ENCODE measurements around the gene FBRS. TPM values are rescaled to one million over a fixed set of nuclear protein-coding genes. Genes with fewer than 3 reads are reported as not detected.

Gene FBRS
- total RNA-seq, 1 experiment from 2014 or later: 128 TPM

DNA sequence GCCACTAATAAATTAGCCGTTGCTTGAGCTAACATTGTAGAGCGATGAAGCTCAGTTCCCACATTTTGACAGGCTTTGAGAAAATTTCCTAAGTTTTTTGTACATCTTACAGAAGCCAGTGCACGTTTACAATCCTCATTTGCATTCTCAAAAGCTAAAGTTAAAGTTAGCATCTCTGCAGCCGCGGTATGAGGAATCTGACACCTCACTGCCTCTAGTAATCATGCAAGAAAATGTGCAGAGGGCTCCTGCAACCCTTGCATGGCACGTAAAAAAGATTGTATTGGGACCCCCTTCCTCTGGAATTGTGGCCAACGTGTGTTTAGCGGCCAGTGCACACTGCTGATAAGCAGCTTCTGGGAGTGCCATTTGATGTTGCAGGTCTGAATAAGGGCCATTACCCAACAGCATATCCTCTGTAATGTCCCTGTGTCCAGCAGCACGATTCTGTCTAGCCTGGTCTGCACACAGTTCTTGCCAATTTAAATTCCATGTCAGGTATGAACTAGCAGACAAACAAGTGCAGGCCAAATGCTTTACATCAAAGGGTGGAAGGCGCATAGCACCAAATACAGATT, 35.7 kb upstream of the FBRS start:
- Histone ChIP-seq H3K79me2 (ENCODE audit: low read depth) (no peaks in the 10 kb centered on the region), H3K27me3 (ENCODE audit: insufficient read depth, low read depth) (no peaks in the 10 kb centered on the region), H3K9me2 (ENCODE audit: insufficient read depth) (no peaks in the 10 kb centered on the region), H3F3A (ENCODE audit: insufficient read depth, low read depth) (no peaks in the 10 kb centered on the region), H4K20me1 (ENCODE audit: insufficient read depth) (no peaks in the 10 kb centered on the region), H3K9me3 (ENCODE audit: insufficient read depth, low read depth) (no peaks in the 10 kb centered on the region), H3K36me3 (ENCODE audit: low read depth) (no peaks in the 10 kb centered on the region), H3K4me2 (no peak overlapping the region), H3K27ac (no peak overlapping the region), H3K4me1 (replicated peaks; ENCODE audit: insufficient read depth) (no peaks in the 10 kb centered on the region), H2AFZ (no peak overlapping the region), H3K4me3 (no peak overlapping the region)
- BruUV-seq (replicated peaks): no TSS peak
- no peak for DNase-seq
- intact Hi-C loops (cut with micrococcal nuclease; ENCODE audit: unreplicated experiment): no loop called here
- ChIA-PET CTCF (interaction anchor here (0.6 kb wide), 1 partner anchor 205 kb away, joined by 4 read pairs; no protein-coding TSS in a partner anchor), POLR2A (ENCODE audit: unreplicated experiment) (no interaction called here)
- TF ChIP-seq EZH2 (IDR thresholded peaks at IDR 0.05; ENCODE audit: low read depth): no peak
- TF ChIP-seq, protein P1, sequence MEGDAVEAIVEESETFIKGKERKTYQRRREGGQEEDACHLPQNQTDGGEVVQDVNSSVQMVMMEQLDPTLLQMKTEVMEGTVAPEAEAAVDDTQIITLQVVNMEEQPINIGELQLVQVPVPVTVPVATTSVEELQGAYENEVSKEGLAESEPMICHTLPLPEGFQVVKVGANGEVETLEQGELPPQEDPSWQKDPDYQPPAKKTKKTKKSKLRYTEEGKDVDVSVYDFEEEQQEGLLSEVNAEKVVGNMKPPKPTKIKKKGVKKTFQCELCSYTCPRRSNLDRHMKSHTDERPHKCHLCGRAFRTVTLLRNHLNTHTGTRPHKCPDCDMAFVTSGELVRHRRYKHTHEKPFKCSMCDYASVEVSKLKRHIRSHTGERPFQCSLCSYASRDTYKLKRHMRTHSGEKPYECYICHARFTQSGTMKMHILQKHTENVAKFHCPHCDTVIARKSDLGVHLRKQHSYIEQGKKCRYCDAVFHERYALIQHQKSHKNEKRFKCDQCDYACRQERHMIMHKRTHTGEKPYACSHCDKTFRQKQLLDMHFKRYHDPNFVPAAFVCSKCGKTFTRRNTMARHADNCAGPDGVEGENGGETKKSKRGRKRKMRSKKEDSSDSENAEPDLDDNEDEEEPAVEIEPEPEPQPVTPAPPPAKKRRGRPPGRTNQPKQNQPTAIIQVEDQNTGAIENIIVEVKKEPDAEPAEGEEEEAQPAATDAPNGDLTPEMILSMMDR (conservative IDR thresholded peaks at IDR 0.05): no peak

DNA sequence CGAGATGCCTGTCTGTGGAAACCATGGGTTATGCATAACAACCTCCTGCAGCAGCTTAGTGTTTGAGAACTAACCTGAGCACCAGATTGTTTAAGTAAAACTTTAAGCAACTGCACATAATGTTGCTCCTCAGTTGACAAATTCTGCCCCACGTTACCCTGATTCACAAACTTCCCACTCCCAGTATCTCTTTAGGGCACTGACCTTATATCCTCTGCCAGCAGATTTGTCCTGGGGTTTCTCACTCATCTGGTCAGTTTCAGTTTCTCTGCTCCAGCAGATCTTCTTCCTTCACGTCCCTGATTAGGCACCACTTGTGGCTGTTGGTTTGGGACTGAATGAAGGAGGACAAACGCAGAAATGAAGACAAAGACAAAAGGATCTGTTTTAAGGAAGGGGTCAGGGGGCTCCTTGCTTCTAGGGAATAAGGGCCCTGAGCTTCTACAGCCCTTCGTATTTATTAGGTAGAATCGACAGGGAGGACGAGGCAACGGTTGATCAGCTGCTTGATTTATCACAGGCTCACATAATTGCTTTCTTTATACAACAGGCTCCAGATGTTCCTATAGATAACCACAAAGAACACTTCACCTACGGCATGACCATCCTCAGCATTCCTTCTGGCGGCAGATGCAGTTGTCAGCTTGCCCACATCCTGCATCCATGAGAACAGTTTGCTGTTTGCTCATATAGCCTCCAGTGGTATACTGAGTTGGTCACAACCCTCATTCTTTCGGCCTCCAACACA, 34.5 kb upstream of the FBRS start:
- H2AFZ ChIP-seq: no peak overlapping the region
- 0 out of 2 replicates have a peak, but pooled peaks cover 3% of the 10 kb centered on the region for H3K4me1 ChIP-seq (replicated peaks; ENCODE audit: insufficient read depth)
- ChIA-PET CTCF (interaction anchor here (0.6 kb wide), 1 partner anchor 24 kb away, joined by 4 read pairs; no protein-coding TSS in a partner anchor), POLR2A (ENCODE audit: unreplicated experiment) (interaction anchor here (0.7 kb wide), 1 partner anchor 216 kb away, joined by 4 read pairs; no protein-coding TSS in a partner anchor)
- H3K4me3 ChIP-seq: no peak overlapping the region
- H3K9me2 ChIP-seq (ENCODE audit: insufficient read depth): no peaks in the 10 kb centered on the region
- H3F3A ChIP-seq (ENCODE audit: insufficient read depth, low read depth): no peaks in the 10 kb centered on the region
- H3K79me2 ChIP-seq (ENCODE audit: low read depth): no peaks in the 10 kb centered on the region
- intact Hi-C loops (cut with micrococcal nuclease; ENCODE audit: unreplicated experiment): no loop called here
- no peak overlapping the region for H3K4me2 ChIP-seq
- DNase-seq: no peak
- H3K27ac ChIP-seq: no peak overlapping the region
- no peaks in the 10 kb centered on the region for H3K36me3 ChIP-seq (ENCODE audit: low read depth)
- TF ChIP-seq EZH2 (IDR thresholded peaks at IDR 0.05; ENCODE audit: low read depth): no peak
- TF ChIP-seq, protein P1 (conservative IDR thresholded peaks at IDR 0.05): no peak
- no TSS peak for BruUV-seq (replicated peaks)
- H3K27me3 ChIP-seq (ENCODE audit: insufficient read depth, low read depth): no peaks in the 10 kb centered on the region
- no peaks in the 10 kb centered on the region for H3K9me3 ChIP-seq (ENCODE audit: insufficient read depth, low read depth)
- no peaks in the 10 kb centered on the region for H4K20me1 ChIP-seq (ENCODE audit: insufficient read depth)

DNA sequence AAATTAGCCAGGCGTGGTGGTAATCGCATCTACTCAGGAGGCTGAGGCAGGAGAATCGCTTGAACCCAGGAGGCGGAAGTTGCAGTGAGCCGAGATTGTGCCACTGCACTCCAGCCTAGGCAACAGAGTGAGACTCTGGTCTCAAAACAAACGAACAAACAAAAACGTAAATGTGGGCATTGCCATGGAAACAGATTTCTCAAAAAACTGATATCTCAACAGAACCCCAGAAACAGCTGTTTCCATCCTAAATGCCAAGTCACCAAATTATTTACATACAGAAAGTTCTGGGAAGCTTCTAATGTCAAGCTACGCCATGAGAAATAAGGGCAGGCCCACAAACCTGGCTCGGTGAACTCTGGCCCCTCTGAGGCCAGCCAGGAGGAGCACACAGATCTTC, 32.0 kb upstream of the FBRS start:
- intact Hi-C loops (cut with micrococcal nuclease; ENCODE audit: unreplicated experiment): no loop called here
- no peaks in the 10 kb centered on the region for H3K36me3 ChIP-seq (ENCODE audit: low read depth)
- no peak overlapping the region for H2AFZ ChIP-seq
- no peaks in the 10 kb centered on the region for H3K79me2 ChIP-seq (ENCODE audit: low read depth)
- ChIA-PET POLR2A (ENCODE audit: unreplicated experiment) (interaction anchor here (0.6 kb wide), 1 partner anchor 65 kb away, joined by 3 read pairs; no protein-coding TSS in a partner anchor), CTCF (interaction anchor here (0.7 kb wide), 1 partner anchor 33 kb away, joined by 4 read pairs; no protein-coding TSS in a partner anchor)
- H3K4me3 ChIP-seq: no peak overlapping the region
- 0 out of 2 replicates have a peak, but pooled peaks cover 3% of the 10 kb centered on the region for H3K4me1 ChIP-seq (replicated peaks; ENCODE audit: insufficient read depth)
- no peaks in the 10 kb centered on the region for H3K27me3 ChIP-seq (ENCODE audit: insufficient read depth, low read depth)
- no peaks in the 10 kb centered on the region for H3K9me3 ChIP-seq (ENCODE audit: insufficient read depth, low read depth)
- no peaks in the 10 kb centered on the region for H4K20me1 ChIP-seq (ENCODE audit: insufficient read depth)
- no peaks in the 10 kb centered on the region for H3K9me2 ChIP-seq (ENCODE audit: insufficient read depth)
- TF ChIP-seq EZH2 (IDR thresholded peaks at IDR 0.05; ENCODE audit: low read depth): no peak
- TF ChIP-seq, protein P1 (conservative IDR thresholded peaks at IDR 0.05): no peak
- no TSS peak for BruUV-seq (replicated peaks)
- no peaks in the 10 kb centered on the region for H3F3A ChIP-seq (ENCODE audit: insufficient read depth, low read depth)
- DNase-seq: no peak
- H3K4me2 ChIP-seq: no peak overlapping the region
- no peak overlapping the region for H3K27ac ChIP-seq

Data from PC-9 (cell line).